Smooth muscle cell (in vitro differentiated cells): ENCODE results near the gene PDE6C. TPM values are rescaled to one million over a fixed set of nuclear protein-coding genes. Genes with fewer than 3 reads are reported as not detected.

Experiments
- DNase-seq: peaks from one replicate; lab custom pipeline; 2025; ENCODE audit not compliant: unreplicated experiment; lab: John Stamatoyannopoulos, UW
- H2AFZ ChIP-seq: fragments of 200-600 bp; sonication (generic); 2 replicates; pipeline ENCODE4 v1.6.0; 2016; ENCODE audit warnings: antibody characterized with exemption, low read depth, mild to moderate bottlenecking
- H3F3A ChIP-seq: fragments of 200-600 bp; sonication (generic); 2 replicates; pipeline ENCODE4 v1.6.0; 2017; ENCODE audit warnings: antibody characterized with exemption, low read depth
- H3K27ac ChIP-seq: fragments of 200-600 bp; sonication (generic); 2 replicates; pipeline ENCODE4 v1.5.1; 2016; ENCODE audit warnings: low read depth, mild to moderate bottlenecking
- H3K27me3 ChIP-seq: fragments of 200-600 bp; sonication (generic); 2 replicates; pipeline ENCODE4 v1.6.1; 2016; ENCODE audit warnings: low read depth, mild to moderate bottlenecking
- H3K36me3 ChIP-seq: fragments of 200-600 bp; sonication (generic); 2 replicates; pipeline ENCODE4 v1.5.1; 2016; ENCODE audit warnings: low read depth
- H3K4me1 ChIP-seq: fragments of 200-600 bp; sonication (generic); 2 replicates; pipeline ENCODE4 v1.5.1; 2016; ENCODE audit warnings: low read depth
- H3K4me2 ChIP-seq: fragments of 200-600 bp; sonication (generic); 2 replicates; pipeline ENCODE4 v1.6.0; 2016; ENCODE audit warnings: mild to moderate bottlenecking
- H3K4me3 ChIP-seq: fragments of 200-600 bp; sonication (generic); 2 replicates; pipeline ENCODE4 v1.5.1; 2016; ENCODE audit warnings: mild to moderate bottlenecking
- H3K79me2 ChIP-seq: fragments of 200-600 bp; sonication (generic); 2 replicates; pipeline ENCODE4 v1.6.0; 2016; ENCODE audit warnings: low read depth, mild to moderate bottlenecking
- H3K9ac ChIP-seq: fragments of 200-600 bp; sonication (generic); 2 replicates; pipeline ENCODE4 v1.6.0; 2016; ENCODE audit warnings: low read depth
- H3K9me3 ChIP-seq: fragments of 200-600 bp; sonication (generic); replicated peaks from 2 replicates; pipeline ENCODE4 v1.5.1; 2016; ENCODE audit warnings: low read depth
- H4K20me1 ChIP-seq: fragments of 200-600 bp; sonication (generic); 2 replicates; pipeline ENCODE4 v1.6.0; 2016; ENCODE audit warnings: low read depth
- CTCF ChIP-seq: fragments of 200-600 bp; sonication (generic); IDR thresholded peaks from 2 replicates; pipeline ENCODE4 v1.5.1; 2017; ENCODE audit warnings: borderline replicate concordance, mild to moderate bottlenecking, antibody characterized with exemption; ENCODE audit not compliant: insufficient read depth, poor library complexity, severe bottlenecking
- WGBS: methylation state at CpG from one replicate; pipeline ENCODE4 v1.1.7; 2016; ENCODE audit warnings: low lambda C conversion rate; 5-methylcytosine and 5-hydroxymethylcytosine counted together
- polyA plus RNA-seq: library from polyadenylated mRNA; unstranded; fragments of >200 nt; fragmentation: Nextera tagmentation; extraction: Ambion mirVana; gene quantifications from 2 replicates; pipeline ENCODE4 v1.2.1, GENCODE V29; 2016
- total RNA-seq: library from RNA; depleted of rRNA; stranded (reverse); fragments of >200 nt; gene quantifications from 2 replicates; pipeline ENCODE4 v1.2.3, GENCODE V29; 2014

The PDE6C gene
- total and polyA plus RNA-seq, 2 experiments from 2014 or later, result not detected

GRCh38 chr10:93712593-93712992, 100.3 kb downstream of the PDE6C start:
- no peak for TF ChIP-seq CTCF
- no peak overlapping the region for H3K9ac ChIP-seq
- H4K20me1 ChIP-seq, result no peaks in the 10 kb centered on the region
- no peaks in the 10 kb centered on the region for H3K4me1 ChIP-seq
- no peak for DNase-seq
- no peaks in the 10 kb centered on the region for H3K36me3 ChIP-seq
- no peak overlapping the region for H3K4me3 ChIP-seq
- WGBS, result 100% methylated on average over 2 of the region's 2 CpGs
- no peaks in the 10 kb centered on the region for H3F3A ChIP-seq
- H3K9me3 ChIP-seq, result no peaks in the 10 kb centered on the region
- no peaks in the 10 kb centered on the region for H3K79me2 ChIP-seq
- H3K27me3 ChIP-seq, result no peaks in the 10 kb centered on the region
- no peak overlapping the region for H3K4me2 ChIP-seq
- no peak overlapping the region for H2AFZ ChIP-seq
- no peak overlapping the region for H3K27ac ChIP-seq

- H3K9ac ChIP-seq, result no peak overlapping the region
- H4K20me1 ChIP-seq, result no peaks in the 10 kb centered on the region
- no peak for DNase-seq
- H3K36me3 ChIP-seq, result no peaks in the 10 kb centered on the region
- H3K27me3 ChIP-seq, result no peaks in the 10 kb centered on the region
- no peaks in the 10 kb centered on the region for H3K79me2 ChIP-seq
- no peak overlapping the region for H3K4me3 ChIP-seq
- H3K4me2 ChIP-seq, result no peak overlapping the region
- no peaks in the 10 kb centered on the region for H3K4me1 ChIP-seq
- no peaks in the 10 kb centered on the region for H3F3A ChIP-seq
- H3K27ac ChIP-seq, result no peak overlapping the region
- H2AFZ ChIP-seq, result no peak overlapping the region
- TF ChIP-seq CTCF, result no peak
- H3K9me3 ChIP-seq, result no peaks in the 10 kb centered on the region
- WGBS, result 91% methylated on average over 5 of the region's 5 CpGs
Measured at GRCh38 chr10:93715345-93715744, 103.0 kb downstream of the PDE6C start.

Other genes with a start within 250 kb of the PDE6C start
- gene MYOF, start 130.2 kb upstream of the PDE6C start, total RNA-seq, result 99.5 and 99.6 TPM in 2 replicates
- 29.6 and 45.1 TPM in 2 replicates for gene MYOF, start 130.2 kb upstream of the PDE6C start, polyA plus RNA-seq
- 6.5 and 9.3 TPM in 2 replicates for gene CEP55, start 115.9 kb upstream of the PDE6C start, total RNA-seq
- gene CEP55, start 115.9 kb upstream of the PDE6C start, polyA plus RNA-seq, result 5.4 and 6.8 TPM in 2 replicates
- gene FFAR4, start 45.9 kb upstream of the PDE6C start, total RNA-seq, result not detected in 2 replicates
- gene FFAR4, start 45.9 kb upstream of the PDE6C start, polyA plus RNA-seq, result not detected in 2 replicates
- 1.2 TPM in 1 of 2 replicates, not detected in the other for gene RBP4, start 11.3 kb upstream of the PDE6C start, total RNA-seq
- gene RBP4, start 11.3 kb upstream of the PDE6C start, polyA plus RNA-seq, result 0.37 and 1.1 TPM in 2 replicates
- gene FRA10AC1, start 90.1 kb downstream of the PDE6C start, total RNA-seq, result 12.3 and 12.5 TPM in 2 replicates
- gene FRA10AC1, start 90.1 kb downstream of the PDE6C start, polyA plus RNA-seq, result 11.2 and 14.4 TPM in 2 replicates
- 1.2 and 6.7 TPM in 2 replicates for gene LGI1, start 145.4 kb downstream of the PDE6C start, total RNA-seq
- gene LGI1, start 145.4 kb downstream of the PDE6C start, polyA plus RNA-seq, result 2.0 TPM in 1 of 2 replicates, not detected in the other